H1 (cell line): Measurements from ENCODE around the gene CDR2L. TPM values are rescaled to one million over a fixed set of nuclear protein-coding genes. Genes with fewer than 3 reads are reported as not detected.

Experiments used
- CTCF ChIA-PET: fragments of 300-600 bp; sonication (Branson Sonifier 250); formaldehyde crosslinking; loops from one replicate; lab custom pipeline; 2021; ENCODE audit not compliant: partially characterized antibody; lab: Charles Lee
- POLR2A ChIA-PET: fragments of 300-600 bp; sonication (Branson Sonifier 250); formaldehyde crosslinking; loops from one replicate; lab custom pipeline; 2021; ENCODE audit warnings: inconsistent platforms; ENCODE audit not compliant: partially characterized antibody; lab: Charles Lee
- DNase-seq, 2 experiments: peaks; one replicate each; pipeline versions ENCODE4 v3.0.0 to v3.0.0-alpha.2; 2010 to 2022; ENCODE audit warnings: low spot score in 2 of 2, low read depth in 1 of 2, mixed read lengths in 1 of 2
- FAIRE-seq: peaks from 2 replicates; lab custom pipeline; 2011; peaks lifted over from hg19 to GRCh38; lab: Jason Lieb, UNC
- H2AFZ ChIP-seq: 2 replicates; pipeline ENCODE4 v1.8.1; 2012; ENCODE audit warnings: low read length, inconsistent platforms
- H2AK5ac ChIP-seq: 2 replicates; pipeline ENCODE4 v1.6.1; 2013; ENCODE audit warnings: low read depth, low read length
- H2BK120ac ChIP-seq: replicated peaks from 2 replicates; pipeline ENCODE3; 2013; ENCODE audit warnings: low read depth, low read length, inconsistent platforms
- H2BK12ac ChIP-seq: 2 replicates; pipeline ENCODE4 v1.6.1; 2013; ENCODE audit warnings: low read depth, low read length
- H2BK15ac ChIP-seq: 2 replicates; pipeline ENCODE4 v1.6.1; 2013; ENCODE audit warnings: low read length
- H2BK20ac ChIP-seq: 2 replicates; pipeline ENCODE4 v1.6.1; 2013; ENCODE audit warnings: low read length
- H2BK5ac ChIP-seq: 2 replicates; pipeline ENCODE4 v1.6.1; 2013; ENCODE audit warnings: low read depth, low read length
- H3K14ac ChIP-seq: 2 replicates; pipeline ENCODE4 v1.6.1; 2013; ENCODE audit warnings: inconsistent platforms; ENCODE audit not compliant: insufficient read length
- H3K18ac ChIP-seq: 2 replicates; pipeline ENCODE4 v1.6.1; 2013; ENCODE audit warnings: low read length; ENCODE audit errors: extremely low read depth
- H3K23ac ChIP-seq: 2 replicates; pipeline ENCODE4 v1.6.1; 2013; ENCODE audit warnings: inconsistent platforms; ENCODE audit not compliant: insufficient read length
- H3K23me2 ChIP-seq: 2 replicates; pipeline ENCODE4 v1.6.1; 2013; ENCODE audit warnings: low read depth, low read length
- H3K27ac ChIP-seq: 2 replicates; pipeline ENCODE4 v1.6.1; 2011; ENCODE audit warnings: low read depth, low read length, inconsistent platforms
- H3K27me3 ChIP-seq, 4 experiments: replicated peaks in 1 of 4; 1 replicate in 1 of 4; 2 replicates in 3 of 4; pipeline versions ENCODE4 v1.6.1 to v1.8.1; 2011 to 2013; ENCODE audit warnings: low read length in 3 of 4, mild to moderate bottlenecking in 3 of 4, inconsistent platforms in 2 of 4, mixed read lengths in 2 of 4, moderate library complexity in 1 of 4; ENCODE audit not compliant: control insufficient read depth in 3 of 4, insufficient read depth in 3 of 4; ENCODE audit errors: extremely low read depth in 1 of 4
- H3K36me3 ChIP-seq, 4 experiments: 2 replicates each; pipeline versions ENCODE4 v1.6.1 to v1.8.1; 2011 to 2013; ENCODE audit warnings: mild to moderate bottlenecking in 4 of 4, low read length in 3 of 4, moderate library complexity in 2 of 4, control low read depth in 1 of 4, inconsistent platforms in 1 of 4; ENCODE audit not compliant: insufficient read depth in 4 of 4, control insufficient read depth in 2 of 4
- H3K4ac ChIP-seq: replicated peaks from 2 replicates; pipeline ENCODE3; 2013; ENCODE audit warnings: low read length, low read depth, mixed read lengths, inconsistent platforms; ENCODE audit not compliant: insufficient read length
- H3K4me1 ChIP-seq, 4 experiments: replicated peaks in 1 of 4; 1 replicate in 1 of 4; 2 replicates in 3 of 4; pipeline versions ENCODE4 v1.6.1 to v1.8.1; 2011 to 2013; ENCODE audit warnings: low read length in 3 of 4, inconsistent platforms in 2 of 4, mixed read lengths in 1 of 4; ENCODE audit not compliant: insufficient read depth in 4 of 4, control insufficient read depth in 3 of 4
- H3K4me2 ChIP-seq, 2 experiments: 2 replicates each; pipeline versions ENCODE4 v1.6.1 to v1.8.1; 2011 to 2013; ENCODE audit warnings: low read depth in 2 of 2, low read length in 2 of 2, control low read depth in 1 of 2, inconsistent platforms in 1 of 2, mild to moderate bottlenecking in 1 of 2; ENCODE audit not compliant: insufficient read depth in 1 of 2
- H3K4me3 ChIP-seq, 4 experiments: fragments of 200-600, 300-600 bp in 1 of 4; sonication (generic), shearing (Covaris generic), sonication (Bioruptor Twin) in 1 of 4; 2 replicates each; pipeline versions ENCODE4 v1.5.1 to v1.8.1; 2011 to 2016; ENCODE audit warnings: low read length in 4 of 4, low read depth in 3 of 4, control low read depth in 2 of 4, inconsistent platforms in 2 of 4, mild to moderate bottlenecking in 2 of 4, mixed read lengths in 1 of 4, moderate library complexity in 1 of 4; ENCODE audit not compliant: insufficient read depth in 2 of 4; ENCODE audit errors: extremely low read depth in 1 of 4
- H3K56ac ChIP-seq: replicated peaks from 2 replicates; pipeline ENCODE3; 2013; ENCODE audit warnings: low read depth, mild to moderate bottlenecking, mixed read lengths, low read length, inconsistent platforms; ENCODE audit not compliant: insufficient read length
- H3K79me1 ChIP-seq: 2 replicates; pipeline ENCODE4 v1.6.1; 2013; ENCODE audit warnings: low read depth, low read length, control low read depth
- H3K79me2 ChIP-seq, 2 experiments: 2 replicates each; pipeline versions ENCODE4 v1.6.1 to v1.8.1; 2012 to 2013; ENCODE audit warnings: low read length in 2 of 2, mild to moderate bottlenecking in 2 of 2, inconsistent platforms in 1 of 2; ENCODE audit not compliant: insufficient read depth in 2 of 2, control insufficient read depth in 1 of 2
- H3K9ac ChIP-seq, 4 experiments: replicated peaks in 1 of 4; 1 replicate in 1 of 4; 2 replicates in 3 of 4; pipeline versions ENCODE4 v1.6.1 to v1.8.1; 2011 to 2013; ENCODE audit warnings: low read depth in 3 of 4, low read length in 3 of 4, control low read depth in 2 of 4, mild to moderate bottlenecking in 2 of 4, moderate library complexity in 2 of 4, inconsistent platforms in 1 of 4; ENCODE audit errors: extremely low read depth in 1 of 4
- H3K9me3 ChIP-seq, 2 experiments: 2 replicates each; pipeline versions ENCODE4 v1.6.1 to v1.8.1; 2012 to 2013; ENCODE audit warnings: mild to moderate bottlenecking in 2 of 2, moderate library complexity in 2 of 2, control low read depth in 1 of 2, inconsistent platforms in 1 of 2, low read depth in 1 of 2, low read length in 1 of 2, mixed read lengths in 1 of 2; ENCODE audit not compliant: insufficient read depth in 2 of 2
- H4K20me1 ChIP-seq, 2 experiments: replicated peaks in 1 of 2; 2 replicates each; pipeline versions ENCODE3 to v1.8.1; 2011 to 2013; ENCODE audit warnings: inconsistent platforms in 2 of 2, low read length in 2 of 2, mild to moderate bottlenecking in 1 of 2; ENCODE audit not compliant: insufficient read depth in 2 of 2, control insufficient read depth in 1 of 2
- H4K5ac ChIP-seq: 2 replicates; pipeline ENCODE4 v1.6.1; 2013; ENCODE audit warnings: low read length, low read depth, mixed read lengths, inconsistent platforms; ENCODE audit not compliant: insufficient read length
- H4K8ac ChIP-seq: 2 replicates; pipeline ENCODE4 v1.8.0; 2013; ENCODE audit warnings: mild to moderate bottlenecking, moderate library complexity, low read length, inconsistent platforms; ENCODE audit not compliant: insufficient read depth; ENCODE audit errors: extremely low read depth
- H4K91ac ChIP-seq: replicated peaks from 2 replicates; pipeline ENCODE3; 2013; ENCODE audit warnings: low read length, mixed read lengths, inconsistent platforms; ENCODE audit not compliant: insufficient read length
- ASH2L ChIP-seq: fragments of 200-600, 300-600 bp; sonication (generic); IDR thresholded peaks from one replicate; pipeline ENCODE4 v1.7.1; 2017; ENCODE audit warnings: low read length
- BACH1 ChIP-seq: IDR thresholded peaks from 2 replicates; pipeline ENCODE4 v1.6.1; 2012; ENCODE audit warnings: low read length, improper control_type of control experiment
- CBX8 ChIP-seq: fragments of 300-800, 300-1000 bp; sonication (generic); IDR thresholded peaks from 2 replicates; pipeline ENCODE4 v1.7.1; 2016; ENCODE audit warnings: low read depth, low read length, borderline replicate concordance
- EZH2 ChIP-seq: fragments of 200-600 bp; sonication (generic); IDR thresholded peaks from 2 replicates; pipeline ENCODE4 v1.7.1; 2012; ENCODE audit warnings: low read depth, mild to moderate bottlenecking, moderate library complexity, low read length, inconsistent platforms; ENCODE audit not compliant: severe bottlenecking
- TAF1 ChIP-seq: IDR thresholded peaks from 2 replicates; pipeline ENCODE4 v1.6.1; 2011; ENCODE audit warnings: mild to moderate bottlenecking, low read depth, low read length
- WGBS, 2 experiments: shearing (Covaris generic) in 1 of 2; methylation state at CpG; one replicate each; pipeline versions ENCODE4 v1.1.6 to v1.1.7; 2013 to 2015; ENCODE audit warnings: low lambda C conversion rate in 2 of 2, mixed read lengths in 2 of 2, inconsistent platforms in 1 of 2, low coverage in 1 of 2, missing lambda C conversion rate in 1 of 2; ENCODE audit not compliant: insufficient replicate concordance in 2 of 2, insufficient coverage in 1 of 2, insufficient read length in 1 of 2; ENCODE audit errors: extremely low coverage in 1 of 2, missing lambda C conversion rate in 1 of 2; 5-methylcytosine and 5-hydroxymethylcytosine counted together
- polyA plus RNA-seq, 7 experiments: library from polyadenylated mRNA; depleted of rRNA in 3 of 7; stranded (reverse) in 5 of 7; unstranded in 2 of 7; fragments of >200 nt in 5 of 7; fragments of 200-250 nt in 2 of 7; gene quantifications; 1 replicate in 5 of 7; 2 replicates in 1 of 7; 4 replicates in 1 of 7; pipeline versions ENCODE4 v1.2.1 to v1.2.3, GENCODE V29; 2011 to 2013; ENCODE audit warnings: missing spikeins in 2 of 7, mixed read lengths in 2 of 7
- total RNA-seq: library from RNA; stranded (reverse); fragmentation: NEBNext Ultra II Directional; extraction: Animal tissue kit (Norgen Biotek cat#: 25700); gene quantifications from 2 replicates; pipeline ENCODE4 v1.2.1, GENCODE V29; 2021

The CDR2L gene
- total and polyA plus RNA-seq, 2 of the 8 experiments (the other 6 are each of a cell fraction or from before 2014, with no cell fraction given), result 20.4 to 38.1 TPM

DNA sequence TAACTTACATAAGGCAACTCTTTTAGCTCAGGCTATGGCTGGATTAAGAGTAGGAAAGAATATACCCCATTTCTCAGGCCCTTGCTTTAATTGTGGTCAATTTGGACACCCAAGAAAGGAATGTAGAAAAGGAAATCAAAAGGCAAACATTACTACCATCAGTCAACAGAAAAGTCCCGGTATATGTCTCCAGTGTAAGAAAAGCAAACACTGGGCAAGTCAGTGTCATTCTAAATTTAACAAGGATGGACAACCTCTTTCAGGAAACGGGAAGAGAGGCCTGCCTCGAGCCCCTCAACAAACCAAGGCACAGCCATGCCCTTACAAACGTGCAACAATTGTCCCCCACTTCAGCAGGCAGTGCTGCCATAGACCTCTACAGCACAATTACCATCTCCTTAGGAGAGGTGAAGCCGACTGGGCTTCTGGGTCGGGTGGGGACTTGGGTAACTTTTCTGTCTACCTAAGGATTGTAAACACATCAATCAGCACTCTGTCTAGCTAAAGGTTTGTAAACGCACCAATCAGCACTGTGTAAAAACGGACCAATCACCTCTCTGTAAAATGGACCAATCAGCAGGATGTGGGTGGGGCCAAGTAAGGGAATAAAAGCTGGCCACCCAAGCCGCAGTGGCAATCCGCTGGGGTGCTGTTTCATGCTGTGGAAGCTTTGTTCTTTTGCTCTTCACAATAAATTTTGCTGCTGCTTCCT lies 37.4 kb downstream of the CDR2L start:
- Histone ChIP-seq H4K5ac (no peak overlapping the region), H3K9me3 (peaks cover 3 to 4% of the 10 kb centered on the region in 2 experiments; a peak in 1 of 4 replicates), H2BK5ac (no peak overlapping the region), H2BK15ac (no peak overlapping the region), H3K14ac (no peak overlapping the region), H3K79me2 (no peaks in the 10 kb centered on the region), H4K91ac (no peak overlapping the region), H3K36me3 (peaks cover 3 to 23% (median 17%) of the 10 kb centered on the region in 4 experiments; a peak in 7 of 8 replicates), H3K18ac (no peak overlapping the region), H2AK5ac (no peak overlapping the region), H2AFZ (no peak overlapping the region), H3K23me2 (no peaks in the 10 kb centered on the region), H3K27ac (no peak overlapping the region), H3K4me2 (no peak overlapping the region), H3K9ac (no peak overlapping the region), H4K8ac (no peak overlapping the region; the same call in 1 of the 2 replicates), H4K20me1 (peaks cover 0 to 3% of the 10 kb centered on the region in 2 experiments), H3K79me1 (no peaks in the 10 kb centered on the region), H2BK20ac (no peak overlapping the region), H3K23ac (no peak overlapping the region), H3K4me1 (no peaks in the 10 kb centered on the region), H3K27me3 (no peaks in the 10 kb centered on the region), H2BK120ac (no peak overlapping the region), H2BK12ac (no peak overlapping the region), H3K4me3 (no peak overlapping the region), H3K56ac (no peak overlapping the region), H3K4ac (no peak overlapping the region)
- CTCF ChIA-PET, result interaction anchor here (0.6 to 4.7 kb wide), 24 partner anchors 11 to 388 kb away, joined by 3 to 27 read pairs (median 4); partner anchors contain the start of genes CDR2L, MRPL58, OTOP2 and USH1G
- FAIRE-seq, result no peak
- POLR2A ChIA-PET, result interaction anchor here (0.9 to 4.2 kb wide), 5 partner anchors 11 to 52 kb away, joined by 3 to 48 read pairs (median 7); partner anchors contain the start of genes ATP5PD, CDR2L, HID1 and KCTD2
- no peak for TF ChIP-seq CBX8
- TF ChIP-seq TAF1, result no peak
- no peak for TF ChIP-seq ASH2L
- TF ChIP-seq BACH1, result no peak
- no peak for TF ChIP-seq EZH2
- WGBS, 2 experiments, result 91% methylated on average over 10 of the region's 10 CpGs; no CpG with 5 or more reads in 1 of the 2 experiments
- DNase-seq, result no peak
